Neuronal stem cell (in vitro differentiated cells): Measurements from ENCODE around the gene TCF4.

Experiments
- DNase-seq: peaks from one replicate; pipeline ENCODE4 v3.0.0-alpha.2; 2013; ENCODE audit warnings: low spot score
- H2AFZ ChIP-seq: one replicate; pipeline ENCODE4 v1.6.1; 2013; ENCODE audit warnings: mild to moderate bottlenecking, low read length, inconsistent platforms
- H2AK5ac ChIP-seq: 2 replicates; pipeline ENCODE4 v1.6.1; 2013; ENCODE audit warnings: low read depth, mild to moderate bottlenecking, inconsistent platforms, low read length, moderate library complexity, mixed read lengths
- H2BK120ac ChIP-seq: 2 replicates; pipeline ENCODE4 v1.6.1; 2013; ENCODE audit warnings: low read depth, mild to moderate bottlenecking, inconsistent platforms, low read length, moderate library complexity, mixed read lengths
- H2BK12ac ChIP-seq: one replicate; pipeline ENCODE4 v1.6.1; 2013; ENCODE audit warnings: low read length, inconsistent platforms
- H2BK15ac ChIP-seq: 2 replicates; pipeline ENCODE4 v1.6.1; 2013; ENCODE audit warnings: mild to moderate bottlenecking, low read length, inconsistent platforms, mixed read lengths
- H2BK5ac ChIP-seq: one replicate; pipeline ENCODE4 v1.6.1; 2013; ENCODE audit warnings: inconsistent platforms, mild to moderate bottlenecking, low read length, moderate library complexity
- H3K14ac ChIP-seq: one replicate; pipeline ENCODE4 v1.6.1; 2013; ENCODE audit warnings: low read length, inconsistent platforms
- H3K18ac ChIP-seq: 2 replicates; pipeline ENCODE4 v1.6.1; 2013; ENCODE audit warnings: low read length, inconsistent platforms
- H3K23ac ChIP-seq: 2 replicates; pipeline ENCODE4 v1.6.1; 2013; ENCODE audit warnings: low read depth, mild to moderate bottlenecking, mixed read lengths, low read length, inconsistent platforms; ENCODE audit not compliant: poor library complexity
- H3K27ac ChIP-seq: replicated peaks from 3 replicates; pipeline ENCODE4 v1.5.1; 2013; ENCODE audit warnings: low read length, inconsistent platforms
- H3K27me3 ChIP-seq, 3 experiments: 2 replicates each; pipeline ENCODE4 v1.6.1; 2013; ENCODE audit warnings: low read length in 3 of 3, mild to moderate bottlenecking in 2 of 3, inconsistent platforms in 1 of 3, low read depth in 1 of 3, mixed read lengths in 1 of 3, moderate library complexity in 1 of 3; ENCODE audit not compliant: control insufficient read depth in 3 of 3, insufficient read depth in 3 of 3
- H3K36me3 ChIP-seq, 2 donors: replicated peaks in 1 of 2; 2 replicates each; pipeline ENCODE4 v1.6.1; 2013; ENCODE audit warnings: low read length in 2 of 2; ENCODE audit not compliant: control insufficient read depth in 2 of 2, insufficient read depth in 2 of 2
- H3K4ac ChIP-seq: 2 replicates; pipeline ENCODE4 v1.6.1; 2013; ENCODE audit warnings: inconsistent platforms, mild to moderate bottlenecking, low read length, moderate library complexity
- H3K4me1 ChIP-seq, 2 donors: 1 replicate in 1 of 2; 2 replicates in 1 of 2; pipeline ENCODE4 v1.6.1; 2013; ENCODE audit warnings: low read length in 2 of 2, low read depth in 1 of 2; ENCODE audit not compliant: control insufficient read depth in 2 of 2, insufficient read depth in 1 of 2
- H3K4me2 ChIP-seq: one replicate; pipeline ENCODE4 v1.6.1; 2013; ENCODE audit warnings: mild to moderate bottlenecking, low read length, inconsistent platforms; ENCODE audit not compliant: insufficient read depth, poor library complexity, severe bottlenecking
- H3K4me3 ChIP-seq, 2 donors: 2 replicates each; pipeline ENCODE4 v1.5.1; 2013; ENCODE audit warnings: low read length in 2 of 2, mild to moderate bottlenecking in 2 of 2, inconsistent platforms in 1 of 2, moderate library complexity in 1 of 2
- H3K79me1 ChIP-seq: one replicate; pipeline ENCODE4 v1.6.1; 2013; ENCODE audit warnings: low read depth, mild to moderate bottlenecking, inconsistent platforms, low read length, moderate library complexity
- H3K9ac ChIP-seq: one replicate; pipeline ENCODE4 v1.6.1; 2013; ENCODE audit warnings: mild to moderate bottlenecking, low read depth, low read length, inconsistent platforms; ENCODE audit not compliant: poor library complexity
- H3K9me3 ChIP-seq, 2 donors: replicated peaks in 1 of 2; 2 replicates each; pipeline versions ENCODE3 to v1.6.1; 2013; ENCODE audit warnings: low read length in 2 of 2, mild to moderate bottlenecking in 2 of 2, inconsistent platforms in 1 of 2, low read depth in 1 of 2, mixed read lengths in 1 of 2, moderate library complexity in 1 of 2; ENCODE audit not compliant: control insufficient read depth in 2 of 2, insufficient read depth in 1 of 2
- H4K8ac ChIP-seq: one replicate; pipeline ENCODE4 v1.6.1; 2013; ENCODE audit warnings: low read depth, mild to moderate bottlenecking, inconsistent platforms, low read length, moderate library complexity
- H4K91ac ChIP-seq: one replicate; pipeline ENCODE4 v1.6.1; 2013; ENCODE audit warnings: low read length, low read depth, mild to moderate bottlenecking, inconsistent platforms; ENCODE audit not compliant: poor library complexity
- WGBS, 2 donors: extraction: QIAGEN DNeasy Blood & Tissue Kit; methylation state at CpG; one replicate each; pipeline ENCODE4 v1.1.7; 2013; ENCODE audit warnings: missing lambda C conversion rate in 2 of 2, mixed read lengths in 1 of 2; ENCODE audit not compliant: insufficient read length in 2 of 2, insufficient replicate concordance in 1 of 2; ENCODE audit errors: extremely low coverage in 2 of 2; 5-methylcytosine and 5-hydroxymethylcytosine counted together

Gene TCF4

DNA sequence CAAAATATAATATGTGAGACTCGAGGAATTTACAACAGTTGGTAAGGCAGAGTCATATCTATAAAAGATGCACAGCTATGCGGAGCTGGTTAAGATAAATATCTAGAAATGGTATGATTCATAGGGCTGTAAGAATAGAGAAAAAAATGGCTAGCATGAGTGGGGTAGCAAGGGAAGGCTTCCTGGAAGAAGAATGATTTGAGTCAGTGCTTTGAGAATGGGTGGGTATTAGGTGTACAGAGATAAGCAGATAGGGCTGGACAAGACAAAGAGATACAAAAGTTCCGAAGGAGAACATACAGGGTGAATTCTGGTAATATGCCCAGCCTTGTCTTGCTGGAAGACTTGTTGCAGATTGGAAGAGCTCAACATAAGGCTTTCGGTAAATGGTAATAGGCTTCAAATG lies 337.2 kb downstream of the TCF4 start:
- H4K91ac ChIP-seq: no peak overlapping the region
- H2AFZ ChIP-seq: no peak overlapping the region
- H3K9me3 ChIP-seq: peaks cover 0 to 14% of the 10 kb centered on the region in 2 donors
- no peak overlapping the region for H3K4me2 ChIP-seq
- H3K4ac ChIP-seq: no peak overlapping the region
- H2AK5ac ChIP-seq: no peak overlapping the region
- no peak overlapping the region for H3K23ac ChIP-seq
- H2BK12ac ChIP-seq: no peak overlapping the region
- H2BK5ac ChIP-seq: no peak overlapping the region
- DNase-seq: no peak
- peaks cover 0 to 8% of the 10 kb centered on the region in 2 donors for H3K4me1 ChIP-seq
- no peak overlapping the region for H2BK120ac ChIP-seq
- no peak overlapping the region for H3K4me3 ChIP-seq
- H3K27ac ChIP-seq: no peak overlapping the region
- H4K8ac ChIP-seq: no peak overlapping the region
- H3K79me1 ChIP-seq: no peaks in the 10 kb centered on the region
- no peak overlapping the region for H3K18ac ChIP-seq
- peaks cover 8 to 87% of the 10 kb centered on the region in 2 donors for H3K36me3 ChIP-seq
- H2BK15ac ChIP-seq: no peak overlapping the region
- H3K14ac ChIP-seq: no peak overlapping the region
- no CpG with 5 or more reads among the region's 4 CpGs for WGBS, 2 donors
- H3K9ac ChIP-seq: no peak overlapping the region
- no peaks in the 10 kb centered on the region for H3K27me3 ChIP-seq

DNA sequence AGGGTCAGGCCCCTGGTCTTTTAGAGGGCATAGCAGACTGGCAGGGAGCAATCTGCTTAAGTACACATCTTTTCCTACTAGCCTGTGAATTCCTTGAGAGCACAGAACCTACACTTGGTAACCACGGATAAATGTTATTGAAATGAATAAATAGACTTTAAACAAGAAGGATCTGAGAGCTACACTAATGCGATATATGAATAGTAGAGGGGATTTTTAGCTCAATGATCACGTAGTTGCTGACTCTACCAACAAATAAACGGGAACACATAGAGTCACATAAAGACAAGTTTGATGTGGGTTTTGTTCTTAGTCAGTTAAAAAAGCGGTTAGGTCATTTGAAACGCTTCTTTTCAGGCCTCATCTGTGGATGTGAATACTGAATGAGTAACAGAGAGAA lies 338.4 kb downstream of the TCF4 start:
- Histone ChIP-seq H4K8ac (no peak overlapping the region), H2AFZ (no peak overlapping the region), H2AK5ac (no peak overlapping the region), H3K4ac (no peak overlapping the region), H3K36me3 (peaks cover 8 to 83% of the 10 kb centered on the region in 2 donors), H2BK15ac (no peak overlapping the region), H2BK12ac (no peak overlapping the region), H3K9me3 (peaks cover 0 to 10% of the 10 kb centered on the region in 2 donors), H3K9ac (no peak overlapping the region), H3K4me3 (no peak overlapping the region), H3K79me1 (no peaks in the 10 kb centered on the region), H2BK5ac (no peak overlapping the region), H3K23ac (no peak overlapping the region), H2BK120ac (no peak overlapping the region), H3K18ac (no peak overlapping the region), H3K4me2 (no peak overlapping the region), H3K14ac (no peak overlapping the region), H3K4me1 (peaks cover 0 to 8% of the 10 kb centered on the region in 2 donors), H4K91ac (no peak overlapping the region), H3K27ac (no peak overlapping the region), H3K27me3 (no peaks in the 10 kb centered on the region)
- DNase-seq: no peak
- no CpG with 5 or more reads among the region's 6 CpGs for WGBS, 2 donors

DNA sequence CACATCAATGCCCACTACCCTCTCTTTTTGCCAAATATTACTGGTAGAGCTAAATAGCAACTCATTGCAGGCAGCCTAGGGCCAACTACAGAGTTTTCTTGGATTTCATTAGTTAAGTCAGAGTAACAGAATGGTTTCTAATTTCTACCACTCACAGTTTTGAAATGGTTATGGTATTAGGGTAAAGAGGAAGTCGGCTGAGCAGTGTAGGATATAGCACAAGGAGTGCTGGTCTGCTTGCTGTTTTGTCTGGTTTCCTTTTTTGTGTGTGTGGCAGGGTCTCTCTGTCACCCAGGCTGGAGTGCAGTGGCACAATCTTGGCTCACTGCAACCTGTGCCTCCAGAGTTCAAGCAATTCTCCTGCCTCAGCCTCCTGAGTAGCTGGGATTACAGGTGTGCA lies 339.5 kb downstream of the TCF4 start:
- no peak overlapping the region for H3K9ac ChIP-seq
- H3K18ac ChIP-seq: no peak overlapping the region
- no peak for DNase-seq
- no peak overlapping the region for H2BK12ac ChIP-seq
- peaks cover 0 to 8% of the 10 kb centered on the region in 2 donors for H3K4me1 ChIP-seq
- H4K8ac ChIP-seq: no peak overlapping the region
- H2BK15ac ChIP-seq: no peak overlapping the region
- no peak overlapping the region for H3K4ac ChIP-seq
- no peak overlapping the region for H3K4me3 ChIP-seq
- H4K91ac ChIP-seq: no peak overlapping the region
- no peaks in the 10 kb centered on the region for H3K79me1 ChIP-seq
- H3K14ac ChIP-seq: no peak overlapping the region
- H2AK5ac ChIP-seq: no peak overlapping the region
- H3K36me3 ChIP-seq: peaks cover 9 to 83% of the 10 kb centered on the region in 2 donors
- H2BK5ac ChIP-seq: no peak overlapping the region
- no peak overlapping the region for H3K23ac ChIP-seq
- WGBS, 2 donors: no CpG with 5 or more reads among the region's 1 CpG
- H2AFZ ChIP-seq: no peak overlapping the region
- H3K4me2 ChIP-seq: no peak overlapping the region
- no peak overlapping the region for H3K27ac ChIP-seq
- no peaks in the 10 kb centered on the region for H3K9me3 ChIP-seq
- H2BK120ac ChIP-seq: no peak overlapping the region
- H3K27me3 ChIP-seq: no peaks in the 10 kb centered on the region

DNA sequence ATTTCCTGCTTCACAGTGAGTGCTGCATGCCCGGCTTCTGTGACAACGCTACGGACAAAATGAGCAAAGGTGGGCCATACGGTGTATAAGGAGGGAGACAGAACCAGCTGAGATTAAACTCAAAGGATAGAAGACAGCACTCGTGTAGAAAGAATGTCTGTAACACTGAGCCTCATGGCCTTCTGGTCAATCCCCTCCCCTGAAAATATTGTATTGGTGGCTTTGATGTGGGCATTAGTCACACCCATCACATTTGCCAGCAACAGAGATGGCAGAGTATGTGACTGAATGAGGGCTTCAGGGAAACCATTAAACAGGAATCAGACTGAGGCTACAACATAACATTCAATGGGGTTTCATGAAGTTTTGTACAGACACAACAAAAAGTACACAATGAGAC lies 341.0 kb downstream of the TCF4 start:
- no peak for DNase-seq
- Histone ChIP-seq H3K23ac (no peak overlapping the region), H3K9ac (no peak overlapping the region), H3K36me3 (peaks cover 10 to 83% of the 10 kb centered on the region in 2 donors), H2BK15ac (no peak overlapping the region), H2BK12ac (no peak overlapping the region), H3K79me1 (no peaks in the 10 kb centered on the region), H4K8ac (no peak overlapping the region), H3K4me2 (no peak overlapping the region), H2BK120ac (no peak overlapping the region), H3K4me3 (no peak overlapping the region), H2AK5ac (no peak overlapping the region), H3K27me3 (no peaks in the 10 kb centered on the region), H3K4me1 (peaks cover 0 to 5% of the 10 kb centered on the region in 2 donors), H2AFZ (no peak overlapping the region), H3K27ac (no peak overlapping the region), H3K14ac (no peak overlapping the region), H2BK5ac (no peak overlapping the region), H3K18ac (no peak overlapping the region), H3K4ac (no peak overlapping the region), H4K91ac (no peak overlapping the region), H3K9me3 (no peaks in the 10 kb centered on the region)
- no CpG with 5 or more reads among the region's 5 CpGs for WGBS, 2 donors
